Activated naive CD4-positive, alpha-beta T cell treated with Interleukin-2 at 50 U/mL for 16 hours (primary cell): ENCODE measurements around the gene HBZ.
"Not testable (repeated sequence)": the region's sequence is repeated elsewhere in the genome, so short reads cannot be mapped to it uniquely, and the experiment has no call there.

Source experiments
- DNase-seq: peaks from one replicate; pipeline ENCODE4 v3.0.0-alpha.2; 2020

Gene HBZ

GRCh38 chr16:165539-166374 is 13.3 kb downstream of the HBZ start, which contains the start of gene HBM:
TSS of gene HBM (plus strand) at chr16:165978. CDS start at chr16:165998, 20 bp downstream.
- DNase-seq: peak; percentile 20

GRCh38 chr16:166375-167121 is 14.1 kb downstream of the HBZ start:
- DNase-seq: no peak

GRCh38 chr16:167122-167690 is 14.8 kb downstream of the HBZ start:
- DNase-seq: no peak

GRCh38 chr16:168424-168823 is 16.0 kb downstream of the HBZ start:
- no peak for DNase-seq

GRCh38 chr16:169014-169413 is 16.6 kb downstream of the HBZ start:
- no peak for DNase-seq

GRCh38 chr16:170088-170507 is 17.7 kb downstream of the HBZ start:
- DNase-seq: not testable (repeated sequence)

GRCh38 chr16:170788-171187 is 18.3 kb downstream of the HBZ start:
- DNase-seq: no peak

GRCh38 chr16:172374-172941 is 20.0 kb downstream of the HBZ start, which contains the start of gene HBA2:
TSS of gene HBA2 (plus strand) at chr16:172876. CDS start at chr16:172913, 37 bp downstream.
- DNase-seq: not testable (repeated sequence)

GRCh38 chr16:173211-173854 is 20.9 kb downstream of the HBZ start:
- not testable (repeated sequence) for DNase-seq

GRCh38 chr16:173928-174769 is 21.7 kb downstream of the HBZ start:
- not testable (repeated sequence) for DNase-seq

- DNase-seq: no peak
Measured at GRCh38 chr16:175011-175949, 22.8 kb downstream of the HBZ start.

GRCh38 chr16:176006-176405 is 23.6 kb downstream of the HBZ start:
- DNase-seq: not testable (repeated sequence)

- DNase-seq: not testable (repeated sequence)
Measured at GRCh38 chr16:176477-177382, 24.3 kb downstream of the HBZ start, which contains the start of gene HBA1. TSS of gene HBA1 (plus strand) at chr16:176680. CDS start at chr16:176717, 37 bp downstream.

- DNase-seq: no peak
Measured at GRCh38 chr16:177394-177822, 25.0 kb downstream of the HBZ start.

GRCh38 chr16:177981-178667 is 25.7 kb downstream of the HBZ start:
- no peak for DNase-seq

- DNase-seq: no peak
Measured at GRCh38 chr16:178668-179015, 26.2 kb downstream of the HBZ start.

- no peak for DNase-seq
Measured at GRCh38 chr16:179211-180092, 27.0 kb downstream of the HBZ start.
